Ishikawa (cell line): ENCODE data around the gene ZNF385D.

Experiments
- CEBPB ChIP-seq: IDR thresholded peaks from 2 replicates; pipeline ENCODE4 v1.6.1; 2012
- CREB1 ChIP-seq: IDR thresholded peaks from 2 replicates; pipeline ENCODE4 v1.6.1; 2012; ENCODE audit warnings: low read depth
- EGR1 ChIP-seq: IDR thresholded peaks from 2 replicates; pipeline ENCODE4 v1.6.1; 2012
- EP300 ChIP-seq: IDR thresholded peaks from 2 replicates; pipeline ENCODE4 v1.6.1; 2012; ENCODE audit warnings: borderline replicate concordance
- FOXM1 ChIP-seq: IDR thresholded peaks from 2 replicates; pipeline ENCODE4 v1.6.1; 2012; ENCODE audit warnings: low read depth, borderline replicate concordance
- MAX ChIP-seq: IDR thresholded peaks from 2 replicates; pipeline ENCODE4 v1.6.1; 2012
- NFIC ChIP-seq: IDR thresholded peaks from 2 replicates; pipeline ENCODE4 v1.6.1; 2012
- RAD21 ChIP-seq: IDR thresholded peaks from 2 replicates; pipeline ENCODE4 v1.6.1; 2012; ENCODE audit warnings: low read depth
- REST ChIP-seq: IDR thresholded peaks from 2 replicates; pipeline ENCODE4 v1.6.1; 2012; ENCODE audit warnings: low read depth, mild to moderate bottlenecking
- TAF1 ChIP-seq: IDR thresholded peaks from 2 replicates; pipeline ENCODE4 v1.6.1; 2012; ENCODE audit warnings: low read depth, mild to moderate bottlenecking
- TCF12 ChIP-seq: IDR thresholded peaks from 2 replicates; pipeline ENCODE4 v1.6.1; 2012; ENCODE audit warnings: low read depth
- TEAD4 ChIP-seq: IDR thresholded peaks from 2 replicates; pipeline ENCODE4 v1.6.1; 2012
- USF1 ChIP-seq: IDR thresholded peaks from 2 replicates; pipeline ENCODE4 v1.6.1; 2012
- YY1 ChIP-seq: IDR thresholded peaks from 2 replicates; pipeline ENCODE4 v1.6.1; 2012; ENCODE audit warnings: low read depth
- ZBTB7A ChIP-seq: IDR thresholded peaks from 2 replicates; pipeline ENCODE4 v1.6.1; 2012; ENCODE audit warnings: low read depth

The ZNF385D gene

GRCh38 chr3:21634112-21634511 is 116.9 kb downstream of the ZNF385D start:
- no peak for TF ChIP-seq YY1
- TF ChIP-seq TCF12, result no peak
- TF ChIP-seq FOXM1, result no peak
- no peak for TF ChIP-seq TAF1
- TF ChIP-seq CREB1, result no peak
- TF ChIP-seq ZBTB7A, result no peak
- TF ChIP-seq NFIC, result no peak
- TF ChIP-seq EP300, result no peak
- no peak for TF ChIP-seq TEAD4

GRCh38 chr3:21624524-21624923 is 126.5 kb downstream of the ZNF385D start:
- TF ChIP-seq REST (no peak), NFIC (no peak), CREB1 (no peak)

- TF ChIP-seq YY1 (no peak), CEBPB (no peak)
These were observed 129.8 kb downstream of the ZNF385D start for GRCh38 chr3:21621181-21621651.

GRCh38 chr3:21620511-21621155 is 130.4 kb downstream of the ZNF385D start:
- TF ChIP-seq MAX, result no peak
- TF ChIP-seq FOXM1, result no peak
- TF ChIP-seq NFIC, result no peak
- no peak for TF ChIP-seq RAD21
- no peak for TF ChIP-seq REST
- no peak for TF ChIP-seq EP300
- no peak for TF ChIP-seq USF1

GRCh38 chr3:21618695-21619094 is 132.3 kb downstream of the ZNF385D start:
- TF ChIP-seq FOXM1, result no peak
- no peak for TF ChIP-seq RAD21
- TF ChIP-seq TCF12, result no peak
- TF ChIP-seq EP300, result no peak
- no peak for TF ChIP-seq CREB1
- no peak for TF ChIP-seq YY1
- TF ChIP-seq MAX, result no peak
- TF ChIP-seq EGR1, result no peak
- TF ChIP-seq TAF1, result no peak

- TF ChIP-seq FOXM1, result no peak
- TF ChIP-seq MAX, result no peak
- TF ChIP-seq CREB1, result no peak
- TF ChIP-seq TAF1, result no peak
- TF ChIP-seq CEBPB, result no peak
- no peak for TF ChIP-seq USF1
- TF ChIP-seq ZBTB7A, result no peak
- no peak for TF ChIP-seq RAD21
- TF ChIP-seq TEAD4, result no peak
- TF ChIP-seq REST, result no peak
- TF ChIP-seq EP300, result no peak
- no peak for TF ChIP-seq YY1
- TF ChIP-seq NFIC, result no peak
These were observed 137.5 kb downstream of the ZNF385D start for GRCh38 chr3:21613372-21614070.
